ENCODE results near the gene RASA4B. TPM values are rescaled to one million over a fixed set of nuclear protein-coding genes. Genes with fewer than 3 reads are reported as not detected.
"Not testable (repeated sequence)": the region's sequence is repeated elsewhere in the genome, so short reads cannot be mapped to it uniquely, and the experiment has no call there.

Gene RASA4B
- total RNA-seq, 2 donors from 2014 or later = 8.5 to 21.9 TPM

DNA sequence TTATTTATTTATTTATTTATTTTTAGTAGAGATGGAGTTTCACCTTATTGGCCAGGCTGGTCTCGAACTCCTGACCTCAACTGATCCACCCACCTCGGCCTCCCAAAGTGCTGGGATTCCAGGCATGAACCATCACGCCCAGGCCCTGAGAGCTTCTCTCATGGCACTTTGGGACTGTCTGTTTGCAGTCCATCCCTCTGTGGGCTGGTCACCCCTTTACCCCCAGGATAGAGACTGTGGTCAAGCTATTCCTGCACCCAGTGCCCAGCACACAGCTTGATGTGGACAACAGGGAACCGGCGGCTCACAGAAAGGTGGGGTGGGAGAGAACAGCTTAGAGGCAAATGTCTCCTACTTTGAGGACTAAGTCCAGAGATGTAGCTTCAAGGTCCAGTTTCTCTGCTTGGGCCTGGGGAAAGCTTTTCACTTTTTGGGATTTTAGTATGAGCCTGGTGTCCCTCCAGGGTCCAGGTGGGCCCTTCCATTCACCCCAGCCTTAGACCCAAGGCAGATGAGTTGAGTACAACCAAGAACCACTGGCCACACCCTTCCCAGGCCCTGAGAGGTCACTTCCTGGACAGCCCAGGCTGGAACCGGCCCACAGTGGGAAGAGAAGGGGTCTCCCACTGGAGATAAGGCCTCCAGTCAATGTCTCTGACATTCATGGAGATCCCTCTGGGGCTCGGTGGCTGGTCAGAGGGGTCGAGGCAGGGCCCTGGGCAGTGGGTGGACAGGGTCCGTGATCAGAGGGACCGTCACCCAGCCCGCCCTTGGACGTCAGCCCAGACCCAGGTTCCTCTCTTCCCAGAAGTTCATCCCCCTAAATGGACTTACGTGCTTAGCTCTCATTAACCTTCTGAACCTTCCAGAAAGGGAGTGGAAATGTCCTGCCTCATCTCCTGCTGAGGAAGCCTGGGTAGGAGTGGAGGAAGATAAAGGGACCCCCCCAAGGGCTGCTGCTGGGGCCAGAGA, 10.5 kb upstream of the RASA4B start:
- not testable (repeated sequence) for H3K9me3 ChIP-seq; H3K27ac ChIP-seq; H3K36me3 ChIP-seq; H3K27me3 ChIP-seq (replicated peaks; ENCODE audit: insufficient read depth); DNase-seq (ENCODE audit: low spot score); H3K4me3 ChIP-seq; ATAC-seq (ENCODE audit: insufficient number of reproducible peaks, low FRiP score, low read depth); H3K4me1 ChIP-seq (ENCODE audit: control insufficient read depth in 1 of 2, low read depth in 2 of 2)

DNA sequence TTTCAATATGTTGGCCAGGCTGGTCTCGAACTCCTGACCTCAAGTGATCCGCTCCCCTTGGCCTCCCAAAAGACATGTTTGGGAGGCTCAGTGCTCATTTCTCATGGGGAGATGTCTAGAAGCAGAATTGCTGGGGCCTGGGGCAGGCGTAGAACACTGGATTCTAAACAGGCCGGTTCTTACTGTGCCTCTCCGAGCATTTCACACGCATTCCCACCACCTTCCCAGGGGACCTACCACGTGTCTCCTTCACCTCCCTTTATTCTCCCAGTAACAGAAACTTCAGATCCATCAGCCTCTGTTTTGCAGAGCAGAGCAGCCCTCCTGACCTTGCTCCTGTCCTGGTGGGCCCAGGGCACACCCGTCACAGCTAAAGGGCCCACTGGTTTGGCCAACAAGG, 9.6 kb upstream of the RASA4B start:
- not testable (repeated sequence) for DNase-seq (ENCODE audit: low spot score); H3K4me3 ChIP-seq; ATAC-seq (ENCODE audit: insufficient number of reproducible peaks, low FRiP score, low read depth)

DNA sequence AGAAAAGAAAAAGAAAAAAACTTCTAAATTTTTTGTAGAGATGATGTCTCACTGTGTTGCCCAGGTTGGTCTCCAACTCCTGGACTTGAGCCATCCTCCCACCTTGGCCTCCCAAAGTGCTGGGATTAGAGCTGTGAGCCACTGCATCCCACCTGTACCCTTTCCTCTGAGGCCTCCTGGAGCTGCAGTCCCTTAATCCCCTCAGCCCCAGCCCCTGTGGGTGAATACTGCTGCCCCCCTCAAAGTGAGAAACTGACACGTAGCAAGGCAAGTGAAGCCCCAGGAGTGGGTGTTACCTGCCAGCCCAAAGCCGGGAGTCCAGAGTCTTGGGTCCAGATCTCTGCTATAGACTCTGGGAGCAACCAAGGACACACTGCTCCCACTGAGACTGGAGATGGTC, 7.2 kb upstream of the RASA4B start:
- not testable (repeated sequence) for H3K27me3 ChIP-seq (replicated peaks; ENCODE audit: insufficient read depth); DNase-seq (ENCODE audit: low spot score); H3K27ac ChIP-seq; ATAC-seq (ENCODE audit: insufficient number of reproducible peaks, low FRiP score, low read depth); H3K4me3 ChIP-seq; H3K4me1 ChIP-seq (ENCODE audit: control insufficient read depth in 1 of 2, low read depth in 2 of 2); H3K9me3 ChIP-seq; H3K36me3 ChIP-seq

More for the DNA sequence above, 9.6 kb upstream of the RASA4B start:
- not testable (repeated sequence) for H3K27me3 ChIP-seq (replicated peaks; ENCODE audit: insufficient read depth); H3K27ac ChIP-seq; H3K4me1 ChIP-seq (ENCODE audit: control insufficient read depth in 1 of 2, low read depth in 2 of 2); H3K9me3 ChIP-seq; H3K36me3 ChIP-seq

DNA sequence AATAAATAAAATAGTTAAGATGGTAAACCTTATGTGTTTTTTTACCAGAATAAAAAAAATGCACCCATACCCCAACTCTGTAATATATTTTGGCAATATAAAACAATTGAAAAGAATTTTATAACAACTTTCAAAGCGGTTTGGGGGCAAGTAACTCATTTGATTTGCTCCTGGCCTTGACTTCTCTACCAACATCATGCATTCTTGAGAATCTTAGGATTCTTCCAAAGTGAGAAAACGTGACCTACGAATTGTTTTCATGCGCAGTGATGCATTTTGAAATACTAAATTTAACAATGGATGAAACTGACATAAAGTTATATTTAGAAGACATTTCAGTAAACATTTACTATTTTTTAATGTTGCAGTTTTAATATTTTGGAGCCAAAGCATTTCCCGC, 3.2 kb upstream of the RASA4B start:
- H3K27ac ChIP-seq; H3K27me3 ChIP-seq (replicated peaks; ENCODE audit: insufficient read depth); ATAC-seq (ENCODE audit: insufficient number of reproducible peaks, low FRiP score, low read depth); H3K36me3 ChIP-seq; DNase-seq (ENCODE audit: low spot score); H3K9me3 ChIP-seq; H3K4me3 ChIP-seq; H3K4me1 ChIP-seq (ENCODE audit: control insufficient read depth in 1 of 2, low read depth in 2 of 2): not testable (repeated sequence)

DNA sequence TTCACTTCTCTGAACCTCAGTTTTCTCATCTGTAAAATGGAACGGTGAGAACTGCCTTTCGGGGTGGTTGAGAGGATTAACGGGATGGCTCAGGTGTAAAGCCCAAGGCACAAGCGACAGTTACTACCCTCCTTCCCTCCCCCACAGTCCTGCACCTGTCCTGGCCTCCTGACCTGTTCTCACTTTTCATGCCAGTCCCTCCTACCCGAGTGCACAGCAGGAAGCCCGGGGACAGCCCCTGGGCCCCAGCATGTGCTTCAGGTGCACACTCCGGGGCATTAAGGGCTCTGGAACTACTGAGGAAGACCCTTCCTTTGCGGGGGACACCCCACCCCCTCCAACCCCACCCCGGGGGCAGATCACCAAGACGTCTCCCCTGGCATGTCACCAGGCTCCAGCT, 626 bp downstream of the RASA4B start:
- not testable (repeated sequence) for H3K36me3 ChIP-seq; H3K9me3 ChIP-seq; H3K4me1 ChIP-seq (ENCODE audit: control insufficient read depth in 1 of 2, low read depth in 2 of 2); H3K27ac ChIP-seq; H3K27me3 ChIP-seq (replicated peaks; ENCODE audit: insufficient read depth); ATAC-seq (ENCODE audit: insufficient number of reproducible peaks, low FRiP score, low read depth); DNase-seq (ENCODE audit: low spot score); H3K4me3 ChIP-seq

DNA sequence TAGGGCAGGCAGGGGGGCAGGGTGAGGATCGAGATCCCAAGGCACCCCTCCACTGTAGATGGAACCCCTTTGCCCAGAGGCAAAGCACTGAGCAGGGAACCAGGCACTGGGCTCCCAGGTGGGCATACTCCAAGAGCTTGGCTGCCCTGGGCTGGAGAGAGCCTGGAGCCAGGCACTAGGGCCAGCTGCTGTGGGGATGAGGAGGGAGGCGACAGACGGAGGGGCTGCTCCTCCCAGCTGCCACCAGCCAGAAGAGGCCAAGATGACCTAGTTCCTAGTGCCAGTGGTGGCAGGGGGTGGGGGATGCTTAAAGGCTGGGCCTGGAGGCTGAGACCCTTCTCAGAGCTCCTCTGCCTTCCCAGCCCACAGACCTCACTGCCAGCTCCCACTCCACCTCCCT, 1.7 kb downstream of the RASA4B start:
- H3K4me3 ChIP-seq; H3K36me3 ChIP-seq; H3K27me3 ChIP-seq (replicated peaks; ENCODE audit: insufficient read depth); H3K4me1 ChIP-seq (ENCODE audit: control insufficient read depth in 1 of 2, low read depth in 2 of 2); DNase-seq (ENCODE audit: low spot score); H3K9me3 ChIP-seq; H3K27ac ChIP-seq: not testable (repeated sequence)
- peak; percentile 4 for ATAC-seq (ENCODE audit: insufficient number of reproducible peaks, low FRiP score, low read depth)

DNA sequence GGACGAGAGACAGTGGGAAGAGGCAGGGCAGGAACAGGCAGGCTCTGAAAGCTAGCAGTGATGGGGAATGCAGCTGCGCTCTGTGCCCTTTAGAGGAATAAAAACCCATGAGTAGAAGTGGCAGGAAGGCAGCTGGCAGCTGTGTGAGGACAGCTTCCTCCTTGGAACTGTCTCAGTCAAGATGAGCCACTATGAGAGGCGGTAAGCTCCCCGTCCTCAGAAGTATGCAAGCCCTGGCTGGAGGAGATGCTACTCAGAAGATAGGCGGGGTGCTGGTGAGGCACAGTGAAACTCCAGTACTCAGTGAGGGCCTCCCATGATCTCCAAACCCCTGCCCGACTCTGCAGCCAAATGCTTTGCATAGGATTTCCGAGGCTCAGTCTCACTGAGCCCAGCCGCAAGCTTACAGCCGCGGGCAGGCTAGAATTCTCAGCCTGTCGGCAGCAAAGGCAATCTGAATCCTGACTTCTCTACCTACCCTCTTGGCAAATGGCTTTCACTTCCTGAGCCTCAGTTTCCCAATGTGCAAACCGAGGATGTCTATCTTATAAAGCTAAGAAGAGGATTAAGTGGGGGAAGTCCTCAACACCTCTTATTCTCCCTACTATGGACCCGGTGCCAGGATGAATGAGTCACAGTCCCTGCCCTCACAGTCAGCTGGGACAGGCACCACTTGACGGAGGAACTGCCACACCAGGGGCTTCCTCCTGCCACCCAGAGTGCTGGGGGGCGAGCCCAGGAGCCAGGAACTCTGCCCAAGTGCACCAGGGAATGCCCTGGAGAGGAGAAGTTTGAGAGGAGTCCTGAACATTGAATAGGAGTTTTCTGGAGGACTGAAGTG, 2.5 kb downstream of the RASA4B start:
- not testable (repeated sequence) for H3K9me3 ChIP-seq; H3K27ac ChIP-seq; H3K4me3 ChIP-seq; H3K36me3 ChIP-seq; ATAC-seq (ENCODE audit: insufficient number of reproducible peaks, low FRiP score, low read depth); DNase-seq (ENCODE audit: low spot score); H3K27me3 ChIP-seq (replicated peaks; ENCODE audit: insufficient read depth); H3K4me1 ChIP-seq (ENCODE audit: control insufficient read depth in 1 of 2, low read depth in 2 of 2)

DNA sequence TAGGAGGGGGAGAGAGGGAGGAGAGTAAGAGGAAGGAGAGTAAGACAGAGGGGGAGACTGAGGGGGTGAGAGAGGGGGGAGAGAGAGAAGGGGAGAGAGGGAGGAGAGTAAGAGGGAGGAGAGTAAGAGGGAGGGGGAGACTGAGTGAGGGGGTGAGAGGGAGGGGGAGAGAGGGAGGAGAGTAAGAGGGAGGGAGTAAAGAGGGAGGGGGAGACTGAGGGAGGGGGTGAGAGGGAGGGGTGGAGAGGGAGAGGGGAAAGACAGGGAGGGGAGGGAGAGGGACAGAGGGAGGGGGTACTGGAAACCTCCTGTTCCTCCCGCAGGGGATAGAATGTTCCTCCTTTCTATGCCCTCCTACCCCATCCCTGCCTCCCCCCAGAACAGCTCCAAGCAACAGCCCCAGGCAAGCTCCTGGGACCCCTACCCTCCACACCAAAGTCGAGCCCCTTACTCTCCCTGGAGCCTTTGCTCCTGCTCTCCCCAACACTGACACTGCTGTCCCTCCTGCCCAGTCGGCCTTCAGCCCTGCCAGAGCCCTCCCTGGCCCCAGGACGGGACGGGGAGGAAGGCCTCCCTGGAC, 4.8 kb downstream of the RASA4B start:
- H3K4me1 ChIP-seq (ENCODE audit: control insufficient read depth in 1 of 2, low read depth in 2 of 2); H3K9me3 ChIP-seq; H3K36me3 ChIP-seq; H3K27me3 ChIP-seq (replicated peaks; ENCODE audit: insufficient read depth): not testable (repeated sequence)
- H3K4me3 ChIP-seq = peak overlapping the region; percentile 50
- peak overlapping the region; percentile 4 to 61 for H3K27ac ChIP-seq
- ATAC-seq (ENCODE audit: insufficient number of reproducible peaks, low FRiP score, low read depth) = peak; percentile 76
- DNase-seq (ENCODE audit: low spot score) = peak; percentile 13

DNA sequence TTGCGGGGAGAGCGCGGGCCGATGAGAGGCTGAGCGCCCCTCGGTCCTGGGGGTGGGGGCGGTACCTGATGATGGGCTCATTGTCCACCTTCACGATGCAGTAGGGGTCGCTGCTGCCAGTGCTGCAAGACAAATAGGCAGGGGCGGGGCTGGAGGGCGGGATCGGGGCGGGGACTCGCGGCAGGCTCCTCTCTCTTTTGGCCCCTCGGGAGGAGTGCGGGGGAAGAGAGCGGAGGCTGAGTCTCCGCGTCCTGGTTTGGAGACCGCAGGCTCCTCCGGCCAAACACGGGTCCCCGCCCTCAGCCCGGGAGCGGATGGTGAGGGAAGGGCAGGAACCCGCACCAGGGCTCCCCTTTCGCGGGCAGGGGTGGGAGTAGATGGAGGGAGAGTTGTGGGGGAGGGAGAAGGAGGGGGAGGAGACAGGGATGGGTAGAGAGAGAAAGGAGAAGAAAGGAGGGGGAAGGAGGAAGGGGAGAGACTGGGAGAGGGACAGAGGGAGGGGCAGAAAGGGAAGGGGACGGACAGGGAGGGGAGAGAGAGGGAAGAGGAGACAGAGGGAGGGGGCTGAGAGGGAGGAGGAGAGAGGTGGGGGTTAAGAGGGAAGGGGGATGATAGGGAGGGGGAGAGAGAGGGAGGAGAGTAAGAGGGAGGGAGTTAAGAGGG, 5.6 kb downstream of the RASA4B start:
- not testable (repeated sequence) for H3K4me3 ChIP-seq; H3K4me1 ChIP-seq (ENCODE audit: control insufficient read depth in 1 of 2, low read depth in 2 of 2); H3K27ac ChIP-seq; DNase-seq (ENCODE audit: low spot score); ATAC-seq (ENCODE audit: insufficient number of reproducible peaks, low FRiP score, low read depth); H3K9me3 ChIP-seq; H3K27me3 ChIP-seq (replicated peaks; ENCODE audit: insufficient read depth); H3K36me3 ChIP-seq

DNA sequence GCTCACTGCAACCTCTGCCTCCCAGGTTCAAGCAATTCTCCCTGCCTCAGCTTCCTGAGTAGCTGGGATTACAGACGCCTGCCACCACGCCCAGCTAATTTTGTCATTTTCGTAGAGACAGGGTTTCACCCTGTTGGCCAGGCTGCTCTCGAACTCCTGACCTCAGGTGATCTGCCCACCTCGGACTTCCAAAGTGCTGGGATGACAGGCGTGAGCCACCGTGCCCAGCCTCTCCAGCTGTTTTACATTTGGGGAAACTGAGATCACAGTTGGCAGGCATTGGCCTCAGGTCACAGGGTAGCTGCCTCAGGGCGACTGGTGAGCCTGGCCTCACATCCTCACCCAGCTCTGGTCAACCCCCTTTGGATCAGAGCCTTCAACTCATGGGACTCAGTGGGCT, 7.0 kb downstream of the RASA4B start:
- ATAC-seq (ENCODE audit: insufficient number of reproducible peaks, low FRiP score, low read depth); DNase-seq (ENCODE audit: low spot score): not testable (repeated sequence)

DNA sequence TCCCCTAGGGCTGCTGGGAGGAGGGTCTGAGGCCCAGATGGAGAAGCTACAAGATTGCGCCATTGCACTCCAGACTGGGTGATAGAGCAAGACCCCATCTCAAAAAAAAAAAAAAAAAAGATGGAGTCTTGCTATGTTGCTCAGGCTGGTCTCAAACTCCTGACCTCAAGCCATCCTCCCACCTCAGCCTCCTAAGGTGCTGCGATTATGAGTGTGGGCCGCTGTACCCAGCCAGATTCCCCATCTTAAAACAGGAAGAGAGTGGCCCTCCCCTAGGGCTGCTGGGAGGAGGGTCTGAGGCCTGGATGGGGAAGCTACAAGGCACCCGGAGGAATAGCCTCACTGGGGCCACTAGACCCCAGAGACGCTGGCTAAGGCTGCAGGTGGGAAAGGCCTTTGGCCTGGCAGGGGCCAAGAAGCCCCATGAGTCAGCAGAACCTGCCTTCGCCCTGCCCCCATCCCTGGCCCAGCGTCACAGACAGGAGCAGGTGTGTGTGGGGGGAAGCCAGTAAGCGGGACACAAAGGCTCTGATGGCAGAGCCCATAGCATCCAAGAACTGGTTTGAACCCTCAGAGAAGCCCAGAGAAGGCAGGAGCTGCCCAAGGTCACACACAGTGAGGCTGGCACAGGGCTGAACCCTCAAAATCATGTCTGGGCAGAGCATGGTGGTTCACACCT, 10.0 kb downstream of the RASA4B start:
- H3K4me1 ChIP-seq (ENCODE audit: control insufficient read depth in 1 of 2, low read depth in 2 of 2); H3K4me3 ChIP-seq; DNase-seq (ENCODE audit: low spot score); H3K27me3 ChIP-seq (replicated peaks; ENCODE audit: insufficient read depth); ATAC-seq (ENCODE audit: insufficient number of reproducible peaks, low FRiP score, low read depth); H3K36me3 ChIP-seq; H3K27ac ChIP-seq; H3K9me3 ChIP-seq: not testable (repeated sequence)

More for the DNA sequence above, 7.0 kb downstream of the RASA4B start:
- H3K27me3 ChIP-seq (replicated peaks; ENCODE audit: insufficient read depth); H3K4me3 ChIP-seq; H3K36me3 ChIP-seq; H3K9me3 ChIP-seq; H3K4me1 ChIP-seq (ENCODE audit: control insufficient read depth in 1 of 2, low read depth in 2 of 2); H3K27ac ChIP-seq: not testable (repeated sequence)
